Hepatocyte (in vitro differentiated cells): ENCODE results near the gene RSPH9. TPM values are rescaled to one million over a fixed set of nuclear protein-coding genes. Genes with fewer than 3 reads are reported as not detected.
"Not testable (repeated sequence)": the region's sequence is repeated elsewhere in the genome, so short reads cannot be mapped to it uniquely, and the experiment has no call there.

Experiments
- DNase-seq: peaks from one replicate; pipeline ENCODE4 v3.0.0-alpha.2; 2016; ENCODE audit warnings: low spot score
- H2AFZ ChIP-seq: fragments of 200-600 bp; sonication (generic); 2 replicates; pipeline ENCODE4 v1.6.0; 2016; ENCODE audit warnings: antibody characterized with exemption, mild to moderate bottlenecking
- H3K27ac ChIP-seq: fragments of 200-600 bp; sonication (generic); 2 replicates; pipeline ENCODE4 v1.5.1; 2016; ENCODE audit warnings: mild to moderate bottlenecking
- H3K27me3 ChIP-seq: fragments of 200-600 bp; sonication (generic); 2 replicates; pipeline ENCODE4 v1.6.1; 2016
- H3K36me3 ChIP-seq: fragments of 200-600 bp; sonication (generic); replicated peaks from 2 replicates; pipeline ENCODE4 v1.5.1; 2016; ENCODE audit warnings: low read depth; ENCODE audit not compliant: insufficient read depth
- H3K4me1 ChIP-seq: fragments of 200-600 bp; sonication (generic); 2 replicates; pipeline ENCODE4 v1.5.1; 2016; ENCODE audit warnings: mild to moderate bottlenecking, moderate library complexity; ENCODE audit not compliant: insufficient read depth
- H3K4me2 ChIP-seq: fragments of 200-600 bp; sonication (generic); 2 replicates; pipeline ENCODE4 v1.6.0; 2016
- H3K4me3 ChIP-seq: fragments of 200-600 bp; sonication (generic); 2 replicates; pipeline ENCODE4 v1.5.1; 2016; ENCODE audit warnings: mild to moderate bottlenecking
- H3K79me2 ChIP-seq: fragments of 200-600 bp; sonication (generic); 2 replicates; pipeline ENCODE4 v1.6.0; 2017; ENCODE audit warnings: mild to moderate bottlenecking
- H3K9me2 ChIP-seq: fragments of 200-600 bp; sonication (generic); replicated peaks from 2 replicates; pipeline ENCODE4 v1.6.0; 2017; ENCODE audit warnings: mild to moderate bottlenecking; ENCODE audit not compliant: insufficient read depth
- H3K9me3 ChIP-seq: fragments of 200-600 bp; sonication (generic); 2 replicates; pipeline ENCODE4 v1.5.1; 2016; ENCODE audit warnings: low read depth, mild to moderate bottlenecking
- H4K20me1 ChIP-seq: fragments of 200-600 bp; sonication (generic); 2 replicates; pipeline ENCODE4 v1.6.0; 2016; ENCODE audit warnings: mild to moderate bottlenecking; ENCODE audit not compliant: insufficient read depth, poor library complexity, severe bottlenecking
- EZH2 ChIP-seq: fragments of 200-600 bp; sonication (generic); IDR thresholded peaks from 2 replicates; pipeline ENCODE4 v1.6.1; 2016; ENCODE audit warnings: antibody characterized with exemption, mild to moderate bottlenecking, borderline replicate concordance
- EZH2phosphoT487 ChIP-seq: fragments of 200-600 bp; sonication (generic); IDR thresholded peaks from one replicate; pipeline ENCODE4 v1.6.1; 2018; ENCODE audit warnings: antibody characterized with exemption, mild to moderate bottlenecking, low read depth, moderate library complexity; ENCODE audit not compliant: unreplicated experiment, severe bottlenecking
- WGBS: methylation state at CpG from one replicate; pipeline ENCODE4 v1.1.6; 2016; ENCODE audit warnings: low lambda C conversion rate; ENCODE audit errors: missing lambda C conversion rate; 5-methylcytosine and 5-hydroxymethylcytosine counted together
- polyA plus RNA-seq: library from polyadenylated mRNA; unstranded; fragments of >200 nt; fragmentation: Nextera tagmentation; extraction: Ambion mirVana; gene quantifications from 2 replicates; pipeline ENCODE4 v1.2.1, GENCODE V29; 2016
- total RNA-seq: library from RNA; depleted of rRNA; stranded (reverse); fragments of >200 nt; gene quantifications from 2 replicates; pipeline ENCODE4 v1.2.3, GENCODE V29; 2014
- TF ChIP-seq, protein P1 (sequence below): fragments of 200-600 bp; sonication (generic); IDR thresholded peaks from 2 replicates; pipeline ENCODE4 v1.5.1; 2016; ENCODE audit warnings: antibody characterized with exemption, mild to moderate bottlenecking; ENCODE audit not compliant: poor library complexity

The RSPH9 gene
- total and polyA plus RNA-seq, 2 experiments from 2014 or later = 0.73 to 1.8 TPM

DNA sequence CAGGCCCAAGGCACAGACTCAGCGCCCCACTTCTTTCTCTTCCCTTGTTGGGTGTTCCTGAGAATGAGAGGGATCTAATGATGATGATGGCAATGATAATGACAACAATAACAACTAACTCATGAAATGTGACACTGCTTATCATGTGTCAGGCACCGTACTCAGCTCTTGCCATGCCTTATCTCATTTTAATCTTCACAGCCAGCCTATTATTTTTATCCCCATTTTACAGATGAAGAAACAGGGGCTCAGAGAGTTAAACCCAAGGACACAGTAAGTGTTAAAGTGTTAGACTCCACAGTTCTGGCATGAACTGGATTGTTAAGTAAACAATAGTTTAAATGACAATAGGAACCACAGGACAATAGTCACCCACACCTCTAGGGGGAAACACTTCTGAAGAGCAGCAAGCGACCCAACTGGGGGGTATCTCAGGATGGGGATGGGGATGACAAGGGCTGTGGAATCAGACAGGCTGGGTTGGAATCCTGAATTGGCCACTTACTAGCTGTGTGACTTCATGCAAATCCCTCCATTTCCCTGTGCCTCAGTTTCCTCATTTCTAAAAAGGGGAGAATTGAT lies 12.5 kb downstream of the RSPH9 start:
- H3K9me3 ChIP-seq = no peaks in the 10 kb centered on the region
- H3K27ac ChIP-seq = no peak overlapping the region
- no peaks in the 10 kb centered on the region for H3K9me2 ChIP-seq
- WGBS = 86% methylated on average over 3 of the region's 3 CpGs
- no peak overlapping the region for H3K4me2 ChIP-seq
- H3K36me3 ChIP-seq = no peaks in the 10 kb centered on the region
- no peaks in the 10 kb centered on the region for H3K4me1 ChIP-seq
- H3K4me3 ChIP-seq = no peak overlapping the region
- TF ChIP-seq, protein P1, sequence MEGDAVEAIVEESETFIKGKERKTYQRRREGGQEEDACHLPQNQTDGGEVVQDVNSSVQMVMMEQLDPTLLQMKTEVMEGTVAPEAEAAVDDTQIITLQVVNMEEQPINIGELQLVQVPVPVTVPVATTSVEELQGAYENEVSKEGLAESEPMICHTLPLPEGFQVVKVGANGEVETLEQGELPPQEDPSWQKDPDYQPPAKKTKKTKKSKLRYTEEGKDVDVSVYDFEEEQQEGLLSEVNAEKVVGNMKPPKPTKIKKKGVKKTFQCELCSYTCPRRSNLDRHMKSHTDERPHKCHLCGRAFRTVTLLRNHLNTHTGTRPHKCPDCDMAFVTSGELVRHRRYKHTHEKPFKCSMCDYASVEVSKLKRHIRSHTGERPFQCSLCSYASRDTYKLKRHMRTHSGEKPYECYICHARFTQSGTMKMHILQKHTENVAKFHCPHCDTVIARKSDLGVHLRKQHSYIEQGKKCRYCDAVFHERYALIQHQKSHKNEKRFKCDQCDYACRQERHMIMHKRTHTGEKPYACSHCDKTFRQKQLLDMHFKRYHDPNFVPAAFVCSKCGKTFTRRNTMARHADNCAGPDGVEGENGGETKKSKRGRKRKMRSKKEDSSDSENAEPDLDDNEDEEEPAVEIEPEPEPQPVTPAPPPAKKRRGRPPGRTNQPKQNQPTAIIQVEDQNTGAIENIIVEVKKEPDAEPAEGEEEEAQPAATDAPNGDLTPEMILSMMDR = no peak
- TF ChIP-seq EZH2phosphoT487 = no peak
- TF ChIP-seq EZH2 = no peak
- no peaks in the 10 kb centered on the region for H3K27me3 ChIP-seq
- H4K20me1 ChIP-seq = no peaks in the 10 kb centered on the region
- no peaks in the 10 kb centered on the region for H3K79me2 ChIP-seq
- H2AFZ ChIP-seq = no peak overlapping the region
- no peak for DNase-seq

DNA sequence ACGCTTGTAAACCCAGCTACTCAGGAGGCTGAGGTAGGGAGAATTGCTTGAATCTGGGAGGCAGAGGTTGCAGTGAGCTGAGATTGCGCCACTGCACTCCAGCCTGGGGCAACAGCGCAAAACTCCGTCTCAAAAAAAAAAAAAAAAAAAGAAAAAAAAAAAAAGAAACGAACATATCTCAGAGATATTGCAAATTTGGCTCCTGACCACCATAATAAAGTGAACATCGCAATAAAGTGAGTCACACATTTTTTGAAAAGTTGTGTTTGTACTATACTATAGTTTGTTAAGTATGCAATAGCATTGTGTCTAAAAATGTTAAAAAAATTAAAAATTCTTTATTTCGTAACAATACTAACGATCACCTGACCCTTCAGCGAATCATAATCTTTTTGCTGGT lies 13.3 kb downstream of the RSPH9 start:
- 91% methylated on average over 6 of the region's 9 CpGs for WGBS
- H3K9me2 ChIP-seq = no peaks in the 10 kb centered on the region
- no peaks in the 10 kb centered on the region for H3K79me2 ChIP-seq
- no peaks in the 10 kb centered on the region for H3K4me1 ChIP-seq
- no peak overlapping the region for H3K4me2 ChIP-seq
- no peak overlapping the region for H3K4me3 ChIP-seq
- H2AFZ ChIP-seq = no peak overlapping the region
- H4K20me1 ChIP-seq = no peaks in the 10 kb centered on the region
- H3K27me3 ChIP-seq = no peaks in the 10 kb centered on the region
- DNase-seq = no peak
- no peaks in the 10 kb centered on the region for H3K9me3 ChIP-seq
- no peak for TF ChIP-seq EZH2phosphoT487
- TF ChIP-seq, protein P1 = no peak
- no peak for TF ChIP-seq EZH2
- H3K36me3 ChIP-seq = no peaks in the 10 kb centered on the region
- no peak overlapping the region for H3K27ac ChIP-seq

DNA sequence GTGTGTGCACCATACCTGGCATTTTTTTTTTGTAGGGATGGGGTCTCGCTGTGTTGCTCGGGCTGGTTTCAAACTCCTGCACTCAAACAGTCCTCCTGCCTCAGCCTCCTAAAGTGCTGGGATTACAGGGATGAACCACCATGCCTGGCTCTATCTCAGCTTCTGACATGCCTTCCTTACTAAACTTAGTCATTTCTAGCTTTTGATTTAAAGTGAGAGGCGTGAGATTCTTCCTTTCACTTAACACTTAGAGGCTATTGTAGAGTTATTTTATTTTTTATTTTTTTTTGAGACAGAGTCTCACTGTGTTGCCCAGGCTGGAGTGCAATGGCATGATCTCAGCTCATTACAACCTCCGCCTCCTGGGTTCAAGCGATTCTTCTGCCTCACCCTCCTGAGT lies 18.1 kb downstream of the RSPH9 start:
- not testable (repeated sequence) for H3K4me1 ChIP-seq, H3K9me3 ChIP-seq, H3K4me3 ChIP-seq, H3K9me2 ChIP-seq, H3K79me2 ChIP-seq, H3K36me3 ChIP-seq, H3K27me3 ChIP-seq, H3K4me2 ChIP-seq, H3K27ac ChIP-seq, DNase-seq, H4K20me1 ChIP-seq, H2AFZ ChIP-seq
- WGBS = 88% methylated on average over 5 of the region's 5 CpGs

DNA sequence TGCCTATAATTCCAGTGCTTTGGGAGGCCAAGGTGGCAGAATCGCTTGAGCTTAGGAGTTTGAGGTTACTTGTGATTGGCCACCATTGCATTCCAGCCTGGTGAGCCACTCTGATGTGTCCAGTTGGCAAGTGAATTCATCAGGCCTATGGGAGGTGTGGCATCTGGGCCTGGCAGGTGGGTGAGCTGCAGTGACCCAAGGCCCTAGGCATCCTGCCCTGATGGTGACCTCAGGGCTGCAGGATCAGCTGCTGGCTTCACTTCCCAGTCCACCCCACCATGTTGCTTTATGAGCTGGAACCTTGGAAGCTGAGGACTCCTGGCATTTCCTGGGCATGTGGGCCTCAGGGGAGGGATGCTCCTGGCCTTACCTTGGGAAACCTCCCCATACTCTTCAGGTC lies 20.5 kb downstream of the RSPH9 start:
- no peaks in the 10 kb centered on the region for H3K79me2 ChIP-seq
- 88% methylated on average over 1 of the region's 1 CpG for WGBS

More for the DNA sequence above, 20.5 kb downstream of the RSPH9 start:
- no peak overlapping the region for H3K4me2 ChIP-seq
- no peaks in the 10 kb centered on the region for H4K20me1 ChIP-seq
- no peaks in the 10 kb centered on the region for H3K9me2 ChIP-seq
- H3K9me3 ChIP-seq = no peaks in the 10 kb centered on the region
- H3K27ac ChIP-seq = no peak overlapping the region
- no peak for TF ChIP-seq EZH2phosphoT487
- TF ChIP-seq, protein P1 = no peak
- TF ChIP-seq EZH2 = no peak
- H3K36me3 ChIP-seq = no peaks in the 10 kb centered on the region
- H3K4me1 ChIP-seq = peaks cover 16% of the 10 kb centered on the region
- no peak overlapping the region for H3K4me3 ChIP-seq
- no peaks in the 10 kb centered on the region for H3K27me3 ChIP-seq
- no peak overlapping the region for H2AFZ ChIP-seq
- DNase-seq = no peak
